Mammary epithelial cell (primary cell): ENCODE results near the gene HOXD8.

ENCODE experiments used
- EZH2 ChIP-seq: IDR thresholded peaks from 2 replicates; pipeline ENCODE4 v1.6.1; 2012; ENCODE audit warnings: low read length, inconsistent platforms, borderline replicate concordance
- TF ChIP-seq, protein P1 (sequence below), 2 donors: IDR thresholded peaks in 1 of 2; conservative IDR thresholded peaks in 1 of 2; 2 replicates each; pipeline ENCODE4 v1.5.1; 2011 to 2012; ENCODE audit warnings: inconsistent platforms in 2 of 2, low read length in 2 of 2, mild to moderate bottlenecking in 2 of 2, control low read depth in 1 of 2, low read depth in 1 of 2; ENCODE audit not compliant: insufficient read depth in 1 of 2; ENCODE audit errors: extremely low read depth in 1 of 2

DNA sequence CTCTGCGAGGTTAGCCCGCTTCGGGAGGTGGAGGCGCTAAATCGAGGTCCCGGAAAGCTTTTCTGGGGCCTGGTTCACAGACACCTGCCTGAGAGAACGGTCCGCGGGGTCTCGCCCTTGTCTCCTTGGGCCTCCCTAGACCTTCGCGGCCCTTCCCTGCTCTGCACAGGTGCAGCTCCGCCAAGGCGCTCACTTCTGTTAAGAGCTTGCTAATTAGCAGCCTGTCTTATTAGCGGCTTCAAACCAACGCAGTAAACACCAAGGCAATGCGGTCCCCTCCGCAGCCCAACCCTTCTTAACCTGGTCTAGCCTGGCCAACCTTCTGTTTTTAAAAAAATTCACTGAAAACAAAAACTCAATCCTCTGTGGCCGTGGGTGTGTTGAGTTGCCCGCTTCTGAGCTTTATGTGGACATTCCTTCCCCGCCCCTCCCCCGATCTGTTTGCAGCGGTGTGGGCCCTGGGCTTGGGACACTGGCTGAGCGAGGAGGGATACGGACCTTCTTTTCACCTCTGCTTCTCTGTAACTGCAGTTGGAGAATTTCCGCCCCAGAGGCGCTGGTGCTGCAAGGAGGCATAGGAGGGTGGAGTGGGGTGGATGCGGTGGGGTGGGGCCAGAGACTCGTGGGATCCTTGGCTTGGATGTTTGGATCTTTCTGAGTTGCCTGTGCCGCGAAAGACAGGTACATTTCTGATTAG is 18.4 kb downstream of the HOXD8 start:
- TF ChIP-seq, protein P1, sequence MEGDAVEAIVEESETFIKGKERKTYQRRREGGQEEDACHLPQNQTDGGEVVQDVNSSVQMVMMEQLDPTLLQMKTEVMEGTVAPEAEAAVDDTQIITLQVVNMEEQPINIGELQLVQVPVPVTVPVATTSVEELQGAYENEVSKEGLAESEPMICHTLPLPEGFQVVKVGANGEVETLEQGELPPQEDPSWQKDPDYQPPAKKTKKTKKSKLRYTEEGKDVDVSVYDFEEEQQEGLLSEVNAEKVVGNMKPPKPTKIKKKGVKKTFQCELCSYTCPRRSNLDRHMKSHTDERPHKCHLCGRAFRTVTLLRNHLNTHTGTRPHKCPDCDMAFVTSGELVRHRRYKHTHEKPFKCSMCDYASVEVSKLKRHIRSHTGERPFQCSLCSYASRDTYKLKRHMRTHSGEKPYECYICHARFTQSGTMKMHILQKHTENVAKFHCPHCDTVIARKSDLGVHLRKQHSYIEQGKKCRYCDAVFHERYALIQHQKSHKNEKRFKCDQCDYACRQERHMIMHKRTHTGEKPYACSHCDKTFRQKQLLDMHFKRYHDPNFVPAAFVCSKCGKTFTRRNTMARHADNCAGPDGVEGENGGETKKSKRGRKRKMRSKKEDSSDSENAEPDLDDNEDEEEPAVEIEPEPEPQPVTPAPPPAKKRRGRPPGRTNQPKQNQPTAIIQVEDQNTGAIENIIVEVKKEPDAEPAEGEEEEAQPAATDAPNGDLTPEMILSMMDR (conservative IDR thresholded peaks at IDR 0.05 in 1 of 2, IDR thresholded peaks at IDR 0.05 in 1 of 2; ENCODE audit: extremely low read depth in 1 of 2, insufficient read depth in 1 of 2, low read depth in 1 of 2, low read length in 2 of 2) = no peak
- no peak for TF ChIP-seq EZH2
